Right lobe of liver (tissue), 6 donors: ENCODE measurements around the gene PPP1CA. TPM values are rescaled to one million over a fixed set of nuclear protein-coding genes. Genes with fewer than 3 reads are reported as not detected.

Experiments used
- ATAC-seq, 4 donors: fragments of 200-7000 bp; cut with Tn5 transposase; one replicate each; pipeline ENCODE4 v1.9.1; 2020; ENCODE audit warnings: mild to moderate bottlenecking in 4 of 4, moderate library complexity in 4 of 4
- DNase-seq, 3 donors: peaks; one replicate each; pipeline ENCODE4 v3.0.0-alpha.2; 2020
- H3K27ac ChIP-seq, 3 donors: fragments of 200-600 bp; one replicate each; pipeline ENCODE4 v1.8.0; 2022
- H3K27me3 ChIP-seq, 2 donors: fragments of 200-600 bp; one replicate each; pipeline ENCODE4 v1.8.0; 2022
- H3K36me3 ChIP-seq, 4 donors: fragments of 200-600 bp; sonication (generic) in 1 of 4; one replicate each; pipeline versions ENCODE4 v1.5.1 to v1.8.0; 2017 to 2022; ENCODE audit warnings: control low read depth in 1 of 4
- H3K4me1 ChIP-seq, 4 donors: fragments of 200-600 bp; sonication (generic) in 1 of 4; one replicate each; pipeline versions ENCODE4 v1.5.1 to v1.8.0; 2017 to 2022; ENCODE audit warnings: control low read depth in 1 of 4
- H3K4me3 ChIP-seq, 3 donors: fragments of 200-600 bp; one replicate each; pipeline ENCODE4 v1.8.0; 2022
- H3K9me3 ChIP-seq, 4 donors: fragments of 200-600 bp; sonication (generic) in 1 of 4; one replicate each; pipeline versions ENCODE4 v1.5.1 to v1.8.0; 2017 to 2022; ENCODE audit warnings: control low read depth in 1 of 4
- CTCF ChIP-seq, 4 donors: fragments of 200-600 bp in 3 of 4; fragments of 450-650 bp in 1 of 4; IDR thresholded peaks; one replicate each; pipeline versions ENCODE4 v1.5.1 to v1.8.0; 2016 to 2022; ENCODE audit warnings: antibody characterized with exemption in 4 of 4, mild to moderate bottlenecking in 2 of 4
- POLR2A ChIP-seq: fragments of 450-650 bp; IDR thresholded peaks from one replicate; pipeline ENCODE4 v1.6.1; 2017; ENCODE audit warnings: antibody characterized with exemption, mild to moderate bottlenecking
- whole genome bisulfite sequencing: methylation state at CpG from one replicate; pipeline ENCODE4 v1.1.6; 2018; ENCODE audit warnings: low coverage, low lambda C conversion rate; ENCODE audit not compliant: insufficient coverage; ENCODE audit errors: missing lambda C conversion rate; 5-methylcytosine and 5-hydroxymethylcytosine counted together
- intact Hi-C, 2 donors: fragments of 100-400 bp; cut with DNase I; formaldehyde crosslinking; loops; one replicate each; pipeline versions ENCODE4 v1.11.2 to v1.14.1; 2022
- total RNA-seq, 6 experiments: library from RNA; depleted of rRNA in 2 of 6; stranded (reverse); fragments of >200 nt in 2 of 6; fragmentation: NEBNext Ultra II Directional in 3 of 6; extraction: Animal tissue kit (Norgen Biotek cat#: 25700) in 3 of 6; gene quantifications; one replicate each; pipeline versions ENCODE4 v1.1.0 to v1.2.4, GENCODE V29; 2016 to 2023
- donor health status: DM: no; HTN: yes; CAD: no.
- donor health status: DM: no; HTN: no; CAD: no.
- donor health status: DM: no; HTN: no; CAD: no.
- donor health status: DM: no; HTN: yes; CAD: no.
- donor health status: DM: no; HTN: yes; CAD: no.

The PPP1CA gene
- total RNA-seq, 6 experiments from 2014 or later, result 64.2 to 102 (median 71.1) TPM

GRCh38 chr11:67391304-67392182 lies 10.1 kb downstream of the PPP1CA start, which contains the start of gene RAD9A:
Gene RAD9A, plus strand, starts transcription at chr11:67391986. Its CDS starts 59 bp downstream, at chr11:67392045.
- peak within 1 kb of the TSS; percentile 74 to 92 (median 84) for H3K4me3 ChIP-seq
- H3K27ac ChIP-seq, result peak within 1 kb of the TSS; percentile 49 to 79 (median 68)
- H3K9me3 ChIP-seq, result no peaks in the 10 kb centered on the region
- under 1% methylated on average over 22 of the region's 75 CpGs for WGBS
- peaks cover 0 to 5% (median 0%) of the 10 kb centered on the region in 4 donors for H3K36me3 ChIP-seq
- peak; percentile 80 to 93 (median 88) for ATAC-seq
- intact Hi-C loops, result loop anchor here (5.0 to 10.0 kb wide), 2 partner anchors 113 to 116 kb away; partner anchors contain the start of genes CDK2AP2 (in 2 of the 2) and PITPNM1 (in 2 of the 2)
- peak; percentile 97 for DNase-seq
- H3K4me1 ChIP-seq, result peaks cover 0 to 12% (median 0%) of the 10 kb centered on the region in 4 donors
- no peaks in the 10 kb centered on the region for H3K27me3 ChIP-seq
- peak; percentile 63 for TF ChIP-seq POLR2A
- no peak for TF ChIP-seq CTCF (IDR thresholded peaks at IDR 0.05)

DNA sequence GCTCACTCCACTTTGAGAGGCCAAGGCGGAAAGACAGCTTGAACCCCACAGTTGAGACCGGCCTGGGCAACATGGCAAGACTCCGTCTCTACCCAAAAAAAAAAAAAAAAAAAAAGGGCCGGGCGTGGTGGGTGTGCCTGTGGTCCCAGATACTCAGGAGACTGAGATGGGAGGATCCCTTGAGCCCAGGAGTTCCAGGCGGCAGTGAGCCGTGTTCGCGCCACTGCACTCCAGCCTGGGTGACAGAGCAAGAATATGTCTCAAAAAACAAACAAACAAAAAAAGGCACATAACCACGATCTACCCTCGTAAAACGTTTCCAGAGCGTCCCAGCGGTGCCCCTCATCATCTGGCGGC lies 10.7 kb downstream of the PPP1CA start:
- WGBS, result 10% methylated on average over 13 of the region's 15 CpGs
- Histone ChIP-seq H3K9me3 (no peaks in the 10 kb centered on the region), H3K4me3 (peak overlapping the region; percentile 74 to 92 (median 84)), H3K27me3 (no peaks in the 10 kb centered on the region), H3K4me1 (peaks cover 0 to 12% (median 0%) of the 10 kb centered on the region in 4 donors), H3K27ac (peak overlapping the region; percentile 49 to 79 (median 68)), H3K36me3 (peaks cover 0 to 5% (median 0%) of the 10 kb centered on the region in 4 donors)
- ATAC-seq (no peak), DNase-seq (no peak)
- intact Hi-C loops, result loop anchor here (5.0 to 10.0 kb wide), 2 partner anchors 114 to 116 kb away; partner anchors contain the start of genes CDK2AP2 (in 2 of the 2) and PITPNM1 (in 2 of the 2)
- TF ChIP-seq CTCF (IDR thresholded peaks at IDR 0.05) (no peak), POLR2A (no peak)

DNA sequence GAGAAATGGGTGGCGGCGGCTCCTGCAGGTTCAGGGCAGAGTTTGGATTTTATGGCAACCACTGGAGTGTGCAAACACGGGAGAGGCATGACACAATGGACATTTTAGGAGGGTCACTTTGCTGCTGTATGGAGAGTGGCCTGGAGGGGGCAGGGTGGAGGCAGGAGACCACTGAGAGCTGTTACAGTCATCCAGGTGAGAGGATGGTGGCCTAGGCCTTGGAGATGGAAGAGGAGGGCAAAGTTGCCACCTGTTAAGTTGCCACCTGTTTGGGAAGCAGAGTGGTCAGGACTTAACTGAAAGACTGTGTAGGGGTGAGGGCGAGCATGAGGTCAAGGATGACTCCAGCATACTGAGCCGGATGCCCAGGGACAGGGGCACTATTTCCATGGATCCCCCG lies 12.2 kb downstream of the PPP1CA start:
- Histone ChIP-seq H3K9me3 (no peaks in the 10 kb centered on the region), H3K4me3 (no peak overlapping the region), H3K27me3 (no peaks in the 10 kb centered on the region), H3K4me1 (peaks cover 0 to 12% (median 0%) of the 10 kb centered on the region in 4 donors), H3K27ac (no peak overlapping the region), H3K36me3 (peaks cover 0 to 3% (median 0%) of the 10 kb centered on the region in 4 donors)
- peak; percentile 41 to 46 (median 46) for TF ChIP-seq CTCF (IDR thresholded peaks at IDR 0.05)
- TF ChIP-seq POLR2A, result no peak
- DNase-seq (no peak), ATAC-seq (peak; percentile 37 to 55 (median 46))
- intact Hi-C loops, result loop anchor here in 1 of 2 donors (10.0 kb wide), 1 partner anchor 115 kb away; no protein-coding TSS in a partner anchor
- 41% methylated on average over 6 of the region's 6 CpGs for WGBS

DNA sequence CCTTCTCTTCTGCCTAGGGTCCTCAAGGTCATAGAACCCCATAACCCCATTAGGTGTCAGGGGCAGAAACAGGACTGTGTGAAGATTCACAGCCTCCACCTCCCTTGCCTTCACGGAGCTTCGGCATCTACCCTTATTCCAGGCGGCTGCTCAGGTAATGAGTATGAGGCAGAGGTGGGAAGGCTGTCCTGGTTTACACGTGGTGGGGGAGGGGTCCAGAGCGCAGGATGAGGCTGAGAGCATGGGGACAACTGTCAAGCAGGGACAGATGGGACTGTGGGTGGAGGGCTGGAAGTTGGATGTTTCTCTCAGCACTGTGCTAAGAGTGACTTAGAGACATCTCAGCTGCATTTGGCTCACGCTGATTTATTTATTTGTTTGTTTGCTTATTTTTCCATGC lies 14.1 kb downstream of the PPP1CA start:
- no peak for ATAC-seq

More for the DNA sequence above, 14.1 kb downstream of the PPP1CA start:
- Histone ChIP-seq H3K27ac (no peak overlapping the region), H3K4me1 (peaks cover 0 to 9% (median 0%) of the 10 kb centered on the region in 4 donors), H3K9me3 (no peaks in the 10 kb centered on the region), H3K27me3 (no peaks in the 10 kb centered on the region), H3K4me3 (no peak overlapping the region), H3K36me3 (no peaks in the 10 kb centered on the region)
- 55% methylated on average over 4 of the region's 6 CpGs for WGBS
- DNase-seq, result no peak
- intact Hi-C loops, result loop anchor here in 1 of 2 donors (10.0 kb wide), 1 partner anchor 113 kb away; no protein-coding TSS in a partner anchor
- no peak for TF ChIP-seq POLR2A
- no peak for TF ChIP-seq CTCF (IDR thresholded peaks at IDR 0.05)
